Neural cell (in vitro differentiated cells): ENCODE results near the gene RABGGTA.

Experiments used
- EP300 ChIP-seq: fragments of 450-650 bp; conservative IDR thresholded peaks from 2 replicates; pipeline ENCODE4 v1.6.1; 2014; ENCODE audit warnings: antibody characterized with exemption, mild to moderate bottlenecking, moderate library complexity; ENCODE audit not compliant: poor library complexity, severe bottlenecking
- TF ChIP-seq, protein P1 (sequence below): fragments of 450-650 bp; IDR thresholded peaks from 2 replicates; pipeline ENCODE4 v1.5.1; 2014; ENCODE audit warnings: antibody characterized with exemption, mild to moderate bottlenecking, moderate library complexity; ENCODE audit not compliant: poor library complexity, severe bottlenecking

DNA sequence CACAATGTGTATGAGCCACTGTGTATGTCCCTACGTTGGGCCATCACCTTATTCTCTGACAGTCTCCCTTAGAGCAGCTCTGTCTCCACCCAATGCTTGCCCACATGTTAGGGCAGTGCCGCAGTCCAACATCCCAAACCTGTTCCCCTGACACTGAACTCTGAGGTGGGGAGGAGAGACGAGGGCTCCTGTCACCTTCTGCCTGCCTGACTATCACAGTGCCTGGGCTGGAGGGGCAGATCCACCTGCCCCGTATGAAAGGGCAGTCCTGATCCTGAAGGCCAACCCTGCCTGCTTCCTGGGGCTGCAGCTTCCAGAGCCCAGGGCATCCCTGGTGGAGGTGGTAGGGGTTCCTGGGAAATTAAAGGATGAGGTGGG is 10.6 kb downstream of the RABGGTA start:
- TF ChIP-seq EP300: no peak
- TF ChIP-seq, protein P1, sequence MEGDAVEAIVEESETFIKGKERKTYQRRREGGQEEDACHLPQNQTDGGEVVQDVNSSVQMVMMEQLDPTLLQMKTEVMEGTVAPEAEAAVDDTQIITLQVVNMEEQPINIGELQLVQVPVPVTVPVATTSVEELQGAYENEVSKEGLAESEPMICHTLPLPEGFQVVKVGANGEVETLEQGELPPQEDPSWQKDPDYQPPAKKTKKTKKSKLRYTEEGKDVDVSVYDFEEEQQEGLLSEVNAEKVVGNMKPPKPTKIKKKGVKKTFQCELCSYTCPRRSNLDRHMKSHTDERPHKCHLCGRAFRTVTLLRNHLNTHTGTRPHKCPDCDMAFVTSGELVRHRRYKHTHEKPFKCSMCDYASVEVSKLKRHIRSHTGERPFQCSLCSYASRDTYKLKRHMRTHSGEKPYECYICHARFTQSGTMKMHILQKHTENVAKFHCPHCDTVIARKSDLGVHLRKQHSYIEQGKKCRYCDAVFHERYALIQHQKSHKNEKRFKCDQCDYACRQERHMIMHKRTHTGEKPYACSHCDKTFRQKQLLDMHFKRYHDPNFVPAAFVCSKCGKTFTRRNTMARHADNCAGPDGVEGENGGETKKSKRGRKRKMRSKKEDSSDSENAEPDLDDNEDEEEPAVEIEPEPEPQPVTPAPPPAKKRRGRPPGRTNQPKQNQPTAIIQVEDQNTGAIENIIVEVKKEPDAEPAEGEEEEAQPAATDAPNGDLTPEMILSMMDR: no peak
